HT1080 (cell line): ENCODE results near the gene BHLHE23. TPM values are rescaled to one million over a fixed set of nuclear protein-coding genes. Genes with fewer than 3 reads are reported as not detected.
"Not testable (repeated sequence)": the region's sequence is repeated elsewhere in the genome, so short reads cannot be mapped to it uniquely, and the experiment has no call there.

ENCODE experiments used
- DNase-seq: peaks from one replicate; pipeline ENCODE4 v3.0.0-alpha.2; 2015; ENCODE audit warnings: low read depth
- total RNA-seq: library from RNA; depleted of rRNA; stranded (reverse); fragments of >200 nt; shearing (Covaris generic); gene quantifications from 2 replicates; pipeline ENCODE4 v1.2.3, GENCODE V29; 2014

BHLHE23 gene
- total RNA-seq, 1 experiment from 2014 or later, result not detected

- no peak for DNase-seq
These were observed 36.8 kb upstream of the BHLHE23 start for GRCh38 chr20:63043348-63044203.

- no peak for DNase-seq
These were observed 35.8 kb upstream of the BHLHE23 start for GRCh38 chr20:63042448-63043071.

GRCh38 chr20:63041776-63042175 is 35.0 kb upstream of the BHLHE23 start:
- no peak for DNase-seq

GRCh38 chr20:63037669-63038268 is 31.0 kb upstream of the BHLHE23 start:
- DNase-seq, result no peak

- no peak for DNase-seq
These were observed 29.5 kb upstream of the BHLHE23 start for GRCh38 chr20:63036291-63036690.

GRCh38 chr20:63035603-63036185 is 28.9 kb upstream of the BHLHE23 start:
- DNase-seq, result no peak

GRCh38 chr20:63034710-63035602 is 28.2 kb upstream of the BHLHE23 start:
- not testable (repeated sequence) for DNase-seq

- no peak for DNase-seq
These were observed 27.3 kb upstream of the BHLHE23 start for GRCh38 chr20:63033794-63034709.

- no peak for DNase-seq
These were observed 26.4 kb upstream of the BHLHE23 start for GRCh38 chr20:63032861-63033793.

- DNase-seq, result no peak
These were observed 25.4 kb upstream of the BHLHE23 start for GRCh38 chr20:63032026-63032800.

- DNase-seq, result no peak
These were observed 24.7 kb upstream of the BHLHE23 start for GRCh38 chr20:63031251-63032014.

GRCh38 chr20:63029358-63030121 is 22.8 kb upstream of the BHLHE23 start:
- DNase-seq, result no peak

GRCh38 chr20:63028461-63028921 is 21.7 kb upstream of the BHLHE23 start:
- no peak for DNase-seq

GRCh38 chr20:63027922-63028389 is 21.2 kb upstream of the BHLHE23 start:
- peak; percentile 40 for DNase-seq

- DNase-seq, result no peak
These were observed 20.6 kb upstream of the BHLHE23 start for GRCh38 chr20:63027221-63027921.
